Stimulated activated CD8-positive, alpha-beta memory T cell treated with anti-CD3 and anti-CD28 coated beads, Interleukin-4, amount 100 ng/mL, for 24 hours (primary cell): ENCODE data around the gene IL12B.
A peak's percentile ranks its signal among the peaks of the same experiment; 100 is the strongest.
"Not testable (repeated sequence)": the region's sequence is repeated elsewhere in the genome, so short reads cannot be mapped to it uniquely, and the experiment has no call there.

Source experiments
- DNase-seq: peaks from one replicate; pipeline ENCODE4 v3.0.0-alpha.2; 2020; ENCODE audit warnings: low read depth

IL12B gene

GRCh38 chr5:159332800-159333544 is 2.7 kb upstream of the IL12B start:
- no peak for DNase-seq

- DNase-seq = peak; percentile 51
These were observed 1.0 kb upstream of the IL12B start for GRCh38 chr5:159331093-159331973.

- DNase-seq = no peak
These were observed 5.3 kb downstream of the IL12B start for GRCh38 chr5:159324986-159325385.

GRCh38 chr5:159324102-159324755 is 6.1 kb downstream of the IL12B start:
- no peak for DNase-seq

- no peak for DNase-seq
These were observed 8.1 kb downstream of the IL12B start for GRCh38 chr5:159322180-159322579.

GRCh38 chr5:159319832-159320231 is 10.5 kb downstream of the IL12B start:
- no peak for DNase-seq

- no peak for DNase-seq
These were observed 10.9 kb downstream of the IL12B start for GRCh38 chr5:159319363-159319762.

- no peak for DNase-seq
These were observed 11.8 kb downstream of the IL12B start for GRCh38 chr5:159318448-159318847.

GRCh38 chr5:159317849-159318248 is 12.4 kb downstream of the IL12B start:
- no peak for DNase-seq

- DNase-seq = peak; percentile 15
These were observed 13.5 kb downstream of the IL12B start for GRCh38 chr5:159316519-159317383.

- no peak for DNase-seq
These were observed 17.1 kb downstream of the IL12B start for GRCh38 chr5:159313197-159313596.

- DNase-seq = no peak
These were observed 19.2 kb downstream of the IL12B start for GRCh38 chr5:159311063-159311462.

- no peak for DNase-seq
These were observed 19.8 kb downstream of the IL12B start for GRCh38 chr5:159310511-159310910.

GRCh38 chr5:159309689-159310433 is 20.4 kb downstream of the IL12B start:
- DNase-seq = no peak

GRCh38 chr5:159304961-159305595 is 25.2 kb downstream of the IL12B start:
- no peak for DNase-seq

GRCh38 chr5:159303286-159303685 is 27.0 kb downstream of the IL12B start:
- no peak for DNase-seq

- not testable (repeated sequence) for DNase-seq
These were observed 28.1 kb downstream of the IL12B start for GRCh38 chr5:159301929-159302860.

GRCh38 chr5:159301466-159301865 is 28.8 kb downstream of the IL12B start:
- no peak for DNase-seq

- DNase-seq = not testable (repeated sequence)
These were observed 33.0 kb downstream of the IL12B start for GRCh38 chr5:159297300-159297699.
